Measurements from ENCODE around the gene ARL8B.

Gene ARL8B

DNA sequence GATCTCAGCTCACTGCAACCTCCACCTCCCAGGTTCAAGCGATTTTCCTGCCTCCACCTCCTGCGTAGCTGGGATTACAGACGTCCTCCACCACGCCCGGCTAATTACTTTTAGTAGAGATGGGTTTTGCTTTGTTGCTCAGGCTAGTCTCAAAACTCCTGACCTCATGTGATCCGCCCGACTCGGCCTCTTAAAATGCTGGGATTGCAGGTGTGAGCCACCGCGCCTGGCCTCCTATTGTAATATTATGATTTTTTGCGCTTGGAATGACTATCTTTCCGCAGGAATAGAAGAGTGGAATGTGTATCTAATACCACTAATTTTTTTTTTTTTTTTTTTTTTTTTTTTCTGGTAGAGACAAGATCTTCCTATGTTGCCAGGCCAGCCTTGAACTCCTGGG is 1.8 kb downstream of the ARL8B start:
- TF ChIP-seq CTCF (IDR thresholded peaks at IDR 0.05; ENCODE audit: low read length, missing control alignments): no peak
- H3K4me3 ChIP-seq (replicated peaks; ENCODE audit: low read depth, low read length): peak overlapping the region; percentile 80
- no peak for DNase-seq (ENCODE audit: low read depth)

- peak overlapping the region; percentile 19 for H3K4me3 ChIP-seq (replicated peaks; ENCODE audit: low read depth, low read length)
- peak; percentile 76 for DNase-seq (ENCODE audit: low read depth)
- TF ChIP-seq CTCF (IDR thresholded peaks at IDR 0.05; ENCODE audit: low read length, missing control alignments): no peak
These were observed 4.5 kb downstream of the ARL8B start for GRCh38 chr3:5126586-5126985.

DNA sequence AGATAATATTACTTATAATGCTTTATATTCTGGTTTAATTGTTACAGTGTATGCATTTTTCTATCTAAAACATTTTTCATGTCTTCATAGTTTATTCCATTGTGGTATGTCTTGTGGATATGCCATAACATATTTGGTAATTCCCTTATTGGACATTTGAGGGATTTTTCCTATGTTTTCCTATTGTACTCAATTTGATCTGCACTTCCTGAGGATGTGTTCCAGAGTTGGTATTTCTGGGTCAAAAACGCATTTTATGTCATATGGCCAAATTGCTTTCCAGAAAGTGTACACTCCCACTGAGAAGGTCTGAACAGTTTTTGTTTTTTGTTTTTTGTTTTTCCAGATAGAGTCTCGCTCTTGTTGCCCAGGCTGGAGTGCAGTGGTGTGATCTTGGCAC is 6.8 kb downstream of the ARL8B start:
- no peak overlapping the region for H3K4me3 ChIP-seq (replicated peaks; ENCODE audit: low read depth, low read length)
- TF ChIP-seq CTCF (IDR thresholded peaks at IDR 0.05; ENCODE audit: low read length, missing control alignments): no peak
- DNase-seq (ENCODE audit: low read depth): no peak

DNA sequence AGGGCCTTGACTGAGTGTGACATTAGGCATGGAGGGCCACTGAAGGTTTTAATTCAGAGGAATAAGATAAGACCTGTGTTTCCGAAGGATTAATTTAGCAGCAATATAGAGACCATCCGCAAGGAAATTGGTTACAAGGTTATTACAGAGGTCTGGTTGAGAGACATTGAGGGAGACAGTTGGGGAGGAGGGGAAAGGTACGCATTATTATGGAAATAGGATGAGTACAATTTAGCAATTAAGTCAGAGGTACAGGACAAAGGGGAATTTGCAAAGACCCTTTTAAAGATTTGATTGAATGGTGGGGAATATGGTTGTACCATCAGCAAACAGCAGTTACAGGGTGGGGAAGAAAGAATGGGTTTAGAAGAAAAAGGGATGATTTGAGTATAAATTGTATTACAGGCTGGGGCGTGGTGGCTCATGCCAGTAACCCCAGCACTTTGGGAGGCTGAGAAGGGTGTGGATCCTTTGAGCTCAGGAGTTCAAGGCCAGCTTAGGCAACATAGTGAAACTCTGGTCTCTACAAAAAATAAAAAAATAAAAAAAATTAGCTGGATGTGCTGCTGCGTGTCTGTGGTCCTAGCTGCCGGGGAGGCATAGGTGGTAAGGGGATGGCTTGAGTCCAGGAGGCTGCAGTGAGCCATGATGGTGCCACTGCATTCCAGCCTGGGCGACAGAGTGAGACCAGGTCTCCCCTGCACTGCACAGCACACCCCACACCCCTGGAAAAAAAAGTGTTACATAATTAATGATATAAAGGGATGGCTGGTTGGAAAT is 11.3 kb downstream of the ARL8B start:
- no peak overlapping the region for H3K4me3 ChIP-seq (replicated peaks; ENCODE audit: low read depth, low read length)
- no peak for DNase-seq (ENCODE audit: low read depth)
- no peak for TF ChIP-seq CTCF (IDR thresholded peaks at IDR 0.05; ENCODE audit: low read length, missing control alignments)

DNA sequence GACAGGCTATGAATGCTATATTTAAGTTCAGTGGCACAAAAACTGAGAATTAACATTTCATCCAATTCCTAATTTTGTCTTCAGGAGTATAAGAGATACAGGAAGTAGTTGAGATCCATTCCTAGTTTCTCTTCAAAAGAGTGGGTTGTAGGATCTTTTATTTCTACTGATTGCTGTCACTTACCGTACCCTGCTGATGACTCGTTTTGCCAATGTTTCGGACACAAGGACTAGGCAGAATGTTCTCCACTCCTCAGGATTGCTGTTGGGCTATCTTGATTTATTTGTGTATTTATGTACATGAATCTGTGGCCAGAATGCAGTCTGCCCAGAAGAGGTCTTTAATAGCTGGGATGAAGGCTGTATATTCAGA is 11.9 kb downstream of the ARL8B start:
- no peak for DNase-seq (ENCODE audit: low read depth)
- H3K4me3 ChIP-seq (replicated peaks; ENCODE audit: low read depth, low read length): no peak overlapping the region
- no peak for TF ChIP-seq CTCF (IDR thresholded peaks at IDR 0.05; ENCODE audit: low read length, missing control alignments)

DNA sequence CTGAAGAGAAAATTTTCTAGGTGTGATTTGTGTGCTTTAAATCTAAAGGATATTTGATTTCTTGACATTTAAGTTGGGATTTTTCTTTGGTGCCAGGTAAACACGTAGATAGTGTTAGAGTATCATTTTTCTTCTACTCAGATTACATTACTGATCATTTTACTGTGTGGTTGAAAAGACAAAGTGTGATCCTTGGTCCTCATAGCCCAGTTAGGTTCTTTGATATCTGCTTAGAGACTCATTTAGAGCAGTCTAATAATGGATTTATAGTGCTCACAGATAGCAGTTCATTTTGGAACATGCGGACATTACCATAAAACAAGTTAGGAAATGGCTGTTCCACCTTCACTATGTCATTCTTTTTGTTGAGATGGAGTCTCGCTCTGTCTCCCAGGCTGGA is 12.4 kb downstream of the ARL8B start:
- no peak overlapping the region for H3K4me3 ChIP-seq (replicated peaks; ENCODE audit: low read depth, low read length)
- DNase-seq (ENCODE audit: low read depth): no peak
- no peak for TF ChIP-seq CTCF (IDR thresholded peaks at IDR 0.05; ENCODE audit: low read length, missing control alignments)

Data from fibroblast of pulmonary artery (primary cell).